Loucy (cell line): ENCODE data around the gene BNIPL.

Experiments used
- H2AFZ ChIP-seq: fragments of 200-600 bp; sonication (generic); 2 replicates; pipeline ENCODE4 v1.6.0; 2016; ENCODE audit warnings: antibody characterized with exemption, mild to moderate bottlenecking, low read length, moderate library complexity
- H3F3A ChIP-seq: fragments of 200-600 bp; 2 replicates; pipeline ENCODE4 v1.6.0; 2016; ENCODE audit warnings: antibody characterized with exemption, low read depth, mild to moderate bottlenecking
- H3K27me3 ChIP-seq: fragments of 200-600 bp; sonication (generic); 2 replicates; pipeline ENCODE4 v1.6.1; 2014; ENCODE audit warnings: low read length, mild to moderate bottlenecking; ENCODE audit not compliant: insufficient read depth, poor library complexity, severe bottlenecking
- H3K36me3 ChIP-seq: fragments of 200-600 bp; sonication (generic); 2 replicates; pipeline ENCODE4 v1.6.1; 2016; ENCODE audit warnings: low read length; ENCODE audit not compliant: insufficient read depth
- H3K4me1 ChIP-seq: fragments of 200-600 bp; sonication (generic); 2 replicates; pipeline ENCODE4 v1.5.1; 2014; ENCODE audit warnings: low read length, mild to moderate bottlenecking; ENCODE audit not compliant: insufficient read depth, poor library complexity, severe bottlenecking
- H3K4me2 ChIP-seq: fragments of 200-600 bp; sonication (generic); 2 replicates; pipeline ENCODE4 v1.6.0; 2014; ENCODE audit warnings: antibody characterized with exemption, low read length, low read depth, mild to moderate bottlenecking; ENCODE audit not compliant: poor library complexity, severe bottlenecking
- H3K4me3 ChIP-seq: fragments of 200-600 bp; sonication (generic); 2 replicates; pipeline ENCODE4 v1.5.1; 2014; ENCODE audit warnings: low read length, mild to moderate bottlenecking, mixed read lengths; ENCODE audit not compliant: poor library complexity, severe bottlenecking
- H3K79me2 ChIP-seq: fragments of 200-600 bp; sonication (generic); 2 replicates; pipeline ENCODE4 v1.6.1; 2014; ENCODE audit warnings: low read length; ENCODE audit not compliant: insufficient read depth
- H3K9ac ChIP-seq: fragments of 200-600 bp; sonication (generic); 2 replicates; pipeline ENCODE4 v1.6.0; 2014; ENCODE audit warnings: mild to moderate bottlenecking, low read depth, low read length, moderate library complexity; ENCODE audit not compliant: poor library complexity, severe bottlenecking
- H3K9me2 ChIP-seq: fragments of 200-600 bp; sonication (generic); replicated peaks from 2 replicates; pipeline ENCODE4 v1.6.1; 2016; ENCODE audit warnings: low read depth, low read length, mixed read lengths
- H3K9me3 ChIP-seq: fragments of 200-600 bp; sonication (generic); 2 replicates; pipeline ENCODE4 v1.6.1; 2014; ENCODE audit warnings: mild to moderate bottlenecking, antibody characterized with exemption, low read length, low read depth; ENCODE audit not compliant: insufficient read depth
- H4K20me1 ChIP-seq: fragments of 200-600 bp; sonication (generic); 2 replicates; pipeline ENCODE4 v1.6.0; 2014; ENCODE audit warnings: antibody characterized with exemption, low read length, mild to moderate bottlenecking; ENCODE audit not compliant: insufficient read depth, poor library complexity, severe bottlenecking
- CTCF ChIP-seq: fragments of 200-600 bp; sonication (generic); conservative IDR thresholded peaks from 2 replicates; pipeline ENCODE4 v1.5.1; 2014; ENCODE audit warnings: mild to moderate bottlenecking, antibody characterized with exemption, low read length
- EZH2phosphoT487 ChIP-seq: fragments of 200-600 bp; IDR thresholded peaks from 2 replicates; pipeline ENCODE4 v1.6.1; 2018; ENCODE audit warnings: antibody characterized with exemption, mild to moderate bottlenecking, moderate library complexity, borderline replicate concordance

BNIPL gene

GRCh38 chr1:151002051-151002450 lies 34.3 kb upstream of the BNIPL start:
- H3K4me1 ChIP-seq = peaks cover 38% of the 10 kb centered on the region
- no peak overlapping the region for H2AFZ ChIP-seq
- H3K4me2 ChIP-seq = peak overlapping the region; percentile 68
- no peaks in the 10 kb centered on the region for H3K27me3 ChIP-seq
- H3K36me3 ChIP-seq = no peaks in the 10 kb centered on the region
- no peak overlapping the region for H3K4me3 ChIP-seq
- H3K9ac ChIP-seq = no peak overlapping the region
- H3K79me2 ChIP-seq = peaks cover 8% of the 10 kb centered on the region
- no peaks in the 10 kb centered on the region for H3K9me3 ChIP-seq
- no peaks in the 10 kb centered on the region for H3F3A ChIP-seq
- H4K20me1 ChIP-seq = no peaks in the 10 kb centered on the region
- no peak for TF ChIP-seq EZH2phosphoT487
- TF ChIP-seq CTCF = no peak
- no peaks in the 10 kb centered on the region for H3K9me2 ChIP-seq

- peak overlapping the region; percentile 41 for H3K4me3 ChIP-seq
- no peaks in the 10 kb centered on the region for H3K27me3 ChIP-seq
- peaks cover 8% of the 10 kb centered on the region for H3K79me2 ChIP-seq
- no peak overlapping the region for H2AFZ ChIP-seq
- TF ChIP-seq EZH2phosphoT487 (no peak), CTCF (no peak)
- no peaks in the 10 kb centered on the region for H3K9me3 ChIP-seq
- H3F3A ChIP-seq = peaks cover under 1% of the 10 kb centered on the region; the same call in 1 of the 2 replicates
- peak overlapping the region; percentile 15 for H3K9ac ChIP-seq
- H3K9me2 ChIP-seq = no peaks in the 10 kb centered on the region
- H3K36me3 ChIP-seq = no peaks in the 10 kb centered on the region
- H3K4me1 ChIP-seq = peaks cover 42% of the 10 kb centered on the region
- H4K20me1 ChIP-seq = no peaks in the 10 kb centered on the region
- H3K4me2 ChIP-seq = peak overlapping the region; percentile 68
Observed at GRCh38 chr1:151002611-151003010, 33.8 kb upstream of the BNIPL start.

- Histone ChIP-seq H3K4me2 (peak overlapping the region; percentile 68), H3K9me2 (no peaks in the 10 kb centered on the region)
Observed at GRCh38 chr1:151003180-151003579, 33.2 kb upstream of the BNIPL start.

GRCh38 chr1:151005729-151006319 lies 30.6 kb upstream of the BNIPL start:
- no peaks in the 10 kb centered on the region for H3K9me3 ChIP-seq
- H3K9ac ChIP-seq = peak overlapping the region; percentile 81
- peak overlapping the region; percentile 91; the same call in 1 of the 2 replicates for H2AFZ ChIP-seq
- H3K4me1 ChIP-seq = peaks cover 63% of the 10 kb centered on the region
- peaks cover 32% of the 10 kb centered on the region for H3K79me2 ChIP-seq
- peaks cover 4% of the 10 kb centered on the region; the same call in 1 of the 2 replicates for H3F3A ChIP-seq
- TF ChIP-seq CTCF (no peak), EZH2phosphoT487 (no peak)
- H3K36me3 ChIP-seq = no peaks in the 10 kb centered on the region
- no peaks in the 10 kb centered on the region for H3K27me3 ChIP-seq
- H3K4me2 ChIP-seq = peak overlapping the region; percentile 94
- no peaks in the 10 kb centered on the region for H4K20me1 ChIP-seq
- H3K4me3 ChIP-seq = peak overlapping the region; percentile 76
- no peaks in the 10 kb centered on the region for H3K9me2 ChIP-seq

More at GRCh38 chr1:151003180-151003579, 33.2 kb upstream of the BNIPL start:
- Histone ChIP-seq H2AFZ (no peak overlapping the region), H3K4me1 (peaks cover 47% of the 10 kb centered on the region), H3K9me3 (no peaks in the 10 kb centered on the region), H3K36me3 (no peaks in the 10 kb centered on the region), H3F3A (peaks cover 2% of the 10 kb centered on the region; the same call in 1 of the 2 replicates), H4K20me1 (no peaks in the 10 kb centered on the region), H3K9ac (peak overlapping the region; percentile 15), H3K27me3 (no peaks in the 10 kb centered on the region), H3K79me2 (peaks cover 8% of the 10 kb centered on the region), H3K4me3 (peak overlapping the region; percentile 41)
- no peak for TF ChIP-seq EZH2phosphoT487
